HUES6 (cell line): Measurements from ENCODE around the gene BLTP3A.
A peak's percentile ranks its signal among the peaks of the same experiment; 100 is the strongest.

Experiments used
- H3K27ac ChIP-seq: 2 replicates; pipeline ENCODE4 v1.7.0; 2013; ENCODE audit warnings: low read depth, mild to moderate bottlenecking, low read length, inconsistent platforms
- H3K27me3 ChIP-seq: 2 replicates; pipeline ENCODE4 v1.6.1; 2013; ENCODE audit warnings: low read length; ENCODE audit not compliant: control insufficient read depth, insufficient read depth
- H3K36me3 ChIP-seq: 2 replicates; pipeline ENCODE4 v1.6.1; 2013; ENCODE audit warnings: low read length; ENCODE audit not compliant: control insufficient read depth, insufficient read depth
- H3K4me1 ChIP-seq: 2 replicates; pipeline ENCODE4 v1.6.1; 2013; ENCODE audit warnings: low read length; ENCODE audit not compliant: control insufficient read depth, insufficient read depth
- H3K4me3 ChIP-seq: 2 replicates; pipeline ENCODE4 v1.5.1; 2013; ENCODE audit warnings: low read depth, low read length
- H3K9ac ChIP-seq: one replicate; pipeline ENCODE4 v1.6.1; 2013; ENCODE audit warnings: mild to moderate bottlenecking, low read length
- H3K9me3 ChIP-seq: 2 replicates; pipeline ENCODE4 v1.6.1; 2013; ENCODE audit warnings: low read depth, low read length; ENCODE audit not compliant: control insufficient read depth, insufficient read depth

Gene BLTP3A

DNA sequence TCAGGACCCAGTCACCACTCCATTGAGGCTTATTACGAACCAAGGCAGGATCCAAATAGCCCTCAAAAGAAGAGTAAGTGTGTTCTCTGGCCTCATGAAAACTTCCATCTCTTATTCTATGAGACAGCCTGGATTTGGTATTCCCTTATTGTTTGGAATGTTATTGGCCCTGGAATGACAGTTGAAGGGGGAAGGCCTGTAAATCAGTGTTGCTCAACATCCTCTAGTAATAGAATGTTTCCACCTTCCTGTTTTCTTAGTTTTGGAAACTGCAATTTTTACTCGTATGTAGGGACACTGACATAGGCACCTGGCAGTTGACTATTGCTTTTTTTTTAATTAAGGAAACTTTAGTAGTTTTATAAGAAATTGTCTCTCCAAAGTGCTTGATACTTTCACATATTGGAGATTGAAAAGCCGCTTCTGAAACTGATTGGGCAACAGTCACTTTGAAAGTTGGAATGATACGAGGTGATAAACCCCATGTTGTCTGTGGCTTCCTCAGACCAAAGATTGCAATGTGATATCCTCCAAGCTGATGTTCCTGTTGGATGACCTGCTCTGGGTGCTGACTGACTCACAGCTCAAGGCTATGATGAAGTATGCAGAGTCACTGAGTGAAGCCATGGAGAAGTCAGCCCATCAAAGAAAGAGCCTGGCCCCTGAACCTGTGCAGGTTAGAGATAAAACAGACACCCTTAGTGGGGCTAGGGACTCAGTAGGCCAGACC, 43.1 kb downstream of the BLTP3A start:
- Histone ChIP-seq H3K9ac (no peak overlapping the region), H3K27ac (no peak overlapping the region), H3K4me1 (no peaks in the 10 kb centered on the region), H3K4me3 (no peak overlapping the region), H3K9me3 (no peaks in the 10 kb centered on the region), H3K27me3 (no peaks in the 10 kb centered on the region), H3K36me3 (peaks cover 49% of the 10 kb centered on the region)

GRCh38 chr6:34836008-34836407, 44.1 kb downstream of the BLTP3A start:
- H3K4me1 ChIP-seq = no peaks in the 10 kb centered on the region
- no peak overlapping the region for H3K27ac ChIP-seq
- H3K36me3 ChIP-seq = peaks cover 44% of the 10 kb centered on the region
- H3K4me3 ChIP-seq = no peak overlapping the region
- H3K27me3 ChIP-seq = no peaks in the 10 kb centered on the region
- no peak overlapping the region for H3K9ac ChIP-seq
- H3K9me3 ChIP-seq = no peaks in the 10 kb centered on the region

DNA sequence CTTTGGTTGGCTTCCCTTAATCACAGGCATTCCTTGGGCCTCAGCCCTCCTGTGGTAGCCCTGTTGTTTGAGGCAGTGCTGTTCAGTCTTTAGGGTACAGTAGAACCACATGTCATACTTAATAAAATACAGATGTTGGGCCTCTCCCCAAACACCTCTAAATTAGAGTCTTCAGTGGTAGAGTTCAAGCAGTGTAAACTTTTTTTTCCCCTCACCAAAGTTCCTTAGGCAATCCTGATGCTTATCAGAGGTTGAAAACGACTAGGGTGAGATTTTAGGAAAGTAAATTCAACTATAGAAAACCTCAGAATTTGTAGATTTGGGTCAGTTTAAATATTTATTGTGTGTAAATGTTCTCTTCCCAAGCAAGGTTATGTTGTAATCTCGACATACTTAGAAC, 44.6 kb downstream of the BLTP3A start:
- H3K9me3 ChIP-seq = no peaks in the 10 kb centered on the region
- no peak overlapping the region for H3K4me3 ChIP-seq
- no peaks in the 10 kb centered on the region for H3K27me3 ChIP-seq
- peaks cover 44% of the 10 kb centered on the region for H3K36me3 ChIP-seq
- no peak overlapping the region for H3K9ac ChIP-seq
- no peaks in the 10 kb centered on the region for H3K4me1 ChIP-seq
- H3K27ac ChIP-seq = no peak overlapping the region

DNA sequence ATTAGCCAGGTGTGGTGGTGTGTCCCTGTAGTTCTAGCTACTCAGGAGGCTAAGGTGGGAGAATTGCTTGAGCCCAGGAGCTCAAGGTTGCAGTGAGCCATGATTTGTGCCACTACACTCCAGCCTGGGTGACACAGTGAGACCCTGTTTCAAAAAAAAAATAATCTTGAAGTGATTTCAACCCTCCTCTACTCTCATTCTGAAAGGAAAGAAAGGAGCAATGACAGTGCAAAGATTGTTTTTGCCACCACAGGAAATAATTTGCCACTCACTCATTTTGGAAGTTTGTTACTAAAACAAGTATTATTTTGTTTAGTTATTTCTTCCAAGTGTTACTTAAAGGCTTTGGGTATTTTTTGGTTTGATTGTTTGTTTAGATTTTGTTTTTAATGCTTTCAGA, 45.6 kb downstream of the BLTP3A start:
- peaks cover 44% of the 10 kb centered on the region for H3K36me3 ChIP-seq
- no peaks in the 10 kb centered on the region for H3K4me1 ChIP-seq
- H3K4me3 ChIP-seq = no peak overlapping the region
- no peaks in the 10 kb centered on the region for H3K9me3 ChIP-seq
- H3K27ac ChIP-seq = no peak overlapping the region
- no peaks in the 10 kb centered on the region for H3K27me3 ChIP-seq
- no peak overlapping the region for H3K9ac ChIP-seq

DNA sequence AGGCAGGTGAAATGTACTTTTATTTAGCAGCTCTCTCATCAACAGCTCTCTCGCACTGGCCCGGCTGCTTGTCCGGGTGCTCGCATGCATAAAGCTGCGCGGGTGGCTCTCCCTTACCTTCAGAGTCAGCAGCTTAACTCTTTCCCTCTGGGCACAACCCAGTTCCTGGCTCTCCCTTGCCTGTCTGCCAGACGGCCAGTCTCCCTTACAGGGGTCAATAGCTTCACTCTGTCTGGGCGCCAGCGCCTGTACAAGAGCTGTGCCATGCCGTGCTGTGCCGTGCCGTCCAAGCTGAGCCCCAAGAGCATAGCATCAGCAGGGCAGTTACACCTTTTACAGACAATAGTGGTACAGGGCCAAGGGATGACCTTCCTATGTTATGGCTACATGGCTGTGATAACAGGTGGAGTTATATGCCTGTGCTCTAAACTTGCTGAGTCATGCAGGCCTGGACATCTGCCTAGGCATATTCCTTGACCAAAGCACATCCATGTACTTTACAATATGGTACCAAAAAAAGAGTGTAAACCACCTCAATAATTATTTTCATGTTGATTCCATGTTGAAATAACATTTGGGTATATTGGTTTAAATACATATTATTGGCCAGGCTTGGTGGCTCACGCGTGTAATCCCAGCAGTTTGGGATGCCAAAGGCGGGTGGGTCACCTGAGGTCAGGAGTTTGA, 47.9 kb downstream of the BLTP3A start:
- no peaks in the 10 kb centered on the region for H3K4me1 ChIP-seq
- no peak overlapping the region for H3K4me3 ChIP-seq
- H3K27me3 ChIP-seq = no peaks in the 10 kb centered on the region
- no peaks in the 10 kb centered on the region for H3K9me3 ChIP-seq
- H3K9ac ChIP-seq = no peak overlapping the region
- peaks cover 39% of the 10 kb centered on the region for H3K36me3 ChIP-seq
- peak overlapping the region; percentile 4; the same call in 1 of the 2 replicates for H3K27ac ChIP-seq
